Activated CD4-positive, alpha-beta T cell treated with anti-CD3 and anti-CD28 coated beads for 1 hour (primary cell): ENCODE measurements around the gene EGLN2.
"Not testable (repeated sequence)": the region's sequence is repeated elsewhere in the genome, so short reads cannot be mapped to it uniquely, and the experiment has no call there.

ENCODE experiments used
- DNase-seq: peaks from one replicate; pipeline ENCODE4 v3.0.0-alpha.2; 2020

EGLN2 gene

GRCh38 chr19:40802300-40803169 is 3.5 kb downstream of the EGLN2 start:
- DNase-seq = no peak

GRCh38 chr19:40803170-40803856 is 4.3 kb downstream of the EGLN2 start:
- no peak for DNase-seq

- DNase-seq = peak; percentile 39
These were observed 5.1 kb downstream of the EGLN2 start for GRCh38 chr19:40803857-40804782.

GRCh38 chr19:40804783-40805242 is 5.8 kb downstream of the EGLN2 start:
- no peak for DNase-seq

- no peak for DNase-seq
These were observed 6.4 kb downstream of the EGLN2 start for GRCh38 chr19:40805258-40805868.

- peak; percentile 61 for DNase-seq
These were observed 7.6 kb downstream of the EGLN2 start for GRCh38 chr19:40806423-40807146.

- DNase-seq = no peak
These were observed 8.4 kb downstream of the EGLN2 start for GRCh38 chr19:40807147-40808020.

- no peak for DNase-seq
These were observed 9.0 kb downstream of the EGLN2 start for GRCh38 chr19:40808021-40808325.

- DNase-seq = no peak
These were observed 9.5 kb downstream of the EGLN2 start for GRCh38 chr19:40808497-40808896.

- no peak for DNase-seq
These were observed 10.5 kb downstream of the EGLN2 start for GRCh38 chr19:40809358-40810086.

GRCh38 chr19:40810160-40810559 is 11.2 kb downstream of the EGLN2 start:
- DNase-seq = no peak

GRCh38 chr19:40810649-40811408 is 11.8 kb downstream of the EGLN2 start:
- not testable (repeated sequence) for DNase-seq

GRCh38 chr19:40811478-40812341 is 12.7 kb downstream of the EGLN2 start:
- DNase-seq = no peak

GRCh38 chr19:40812571-40812970 is 13.6 kb downstream of the EGLN2 start:
- DNase-seq = not testable (repeated sequence)

- no peak for DNase-seq
These were observed 14.2 kb downstream of the EGLN2 start for GRCh38 chr19:40813182-40813581.

- no peak for DNase-seq
These were observed 16.2 kb downstream of the EGLN2 start for GRCh38 chr19:40815223-40815622.

- DNase-seq = peak; percentile 59
These were observed 19.7 kb downstream of the EGLN2 start for GRCh38 chr19:40818480-40819399.
